G401 (cell line): ENCODE results near the gene ABCD4. TPM values are rescaled to one million over a fixed set of nuclear protein-coding genes. Genes with fewer than 3 reads are reported as not detected.

Experiments used
- DNase-seq: peaks from one replicate; pipeline ENCODE4 v3.0.0-alpha.2; 2015; ENCODE audit warnings: low spot score
- in situ Hi-C: cut with HindIII; loops from 2 replicates; pipeline ENCODE4 v1.10.0; 2016; ENCODE audit warnings: low sequenced_read_pairs, mixed read lengths
- total RNA-seq: library from RNA; depleted of rRNA; stranded (reverse); fragments of >200 nt; shearing (Covaris generic); gene quantifications from 2 replicates; pipeline ENCODE4 v1.2.3, GENCODE V29; 2014; rRNA removed

ABCD4 gene
- total RNA-seq, 1 experiment from 2014 or later = 30.6 TPM

- in situ Hi-C loops = no loop called here
- no peak for DNase-seq
Observed at GRCh38 chr14:74242021-74242779, 60.5 kb downstream of the ABCD4 start.

DNA sequence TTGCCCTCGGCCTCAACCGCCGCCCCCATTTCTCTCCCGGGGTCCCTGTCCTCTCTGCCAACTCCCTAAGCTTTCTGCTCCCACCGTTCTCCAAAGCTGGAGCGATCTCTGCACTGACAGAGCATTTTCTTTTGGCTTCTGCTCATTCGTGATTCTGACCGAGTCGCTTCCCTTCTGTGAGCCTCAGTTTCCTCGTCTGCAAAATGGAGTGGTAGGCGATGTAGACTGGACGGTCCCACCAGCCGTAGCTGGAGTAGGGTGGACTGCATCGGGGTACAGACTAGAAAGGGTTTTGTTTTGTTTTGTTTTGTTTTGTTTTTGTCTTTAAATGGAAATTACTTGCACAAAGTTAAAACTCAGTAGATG lies 61.1 kb downstream of the ABCD4 start:
- no peak for DNase-seq
- in situ Hi-C loops = no loop called here

DNA sequence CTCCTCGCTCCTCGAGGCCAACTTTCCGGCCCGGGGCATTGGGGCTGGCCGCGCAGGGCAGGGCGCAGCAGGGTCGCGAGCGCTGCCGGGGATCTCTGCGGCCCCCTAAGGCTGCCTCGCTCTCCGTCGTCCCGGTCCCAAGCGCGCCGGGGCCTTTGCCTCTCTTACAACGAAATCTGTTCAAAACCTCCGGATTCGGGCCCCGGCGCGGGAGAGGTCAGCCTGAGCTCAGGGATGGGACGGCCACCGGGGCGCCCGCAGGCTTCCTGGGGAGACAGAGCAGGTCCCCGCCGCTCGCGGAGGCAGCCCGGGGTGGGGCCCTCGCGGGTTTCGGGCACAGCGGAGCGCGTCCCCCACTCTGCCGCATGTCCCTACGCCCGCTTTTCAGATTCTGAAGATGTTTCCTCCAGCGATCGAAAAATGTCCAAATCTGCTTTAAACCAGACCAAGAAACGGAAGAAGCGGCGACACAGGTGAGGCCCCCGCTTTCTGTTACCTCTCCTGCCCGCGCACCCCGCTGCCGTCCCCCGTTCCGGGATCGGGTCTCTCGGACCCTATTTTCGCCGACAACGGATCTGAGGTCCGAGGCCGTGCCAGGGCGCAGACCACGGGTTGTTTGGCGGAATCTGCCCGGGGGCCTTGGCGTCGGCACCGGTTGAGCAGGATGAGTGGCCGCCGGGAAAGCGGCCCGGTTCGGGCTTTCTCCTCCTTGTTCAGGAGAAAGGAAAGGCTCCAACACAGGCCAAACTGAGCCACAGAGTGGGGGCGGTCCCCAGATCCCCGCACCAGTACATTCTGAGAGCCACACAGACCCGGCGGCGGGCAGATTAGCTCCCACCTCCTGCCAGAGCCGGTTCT lies 61.7 kb downstream of the ABCD4 start:
- DNase-seq = no peak

DNA sequence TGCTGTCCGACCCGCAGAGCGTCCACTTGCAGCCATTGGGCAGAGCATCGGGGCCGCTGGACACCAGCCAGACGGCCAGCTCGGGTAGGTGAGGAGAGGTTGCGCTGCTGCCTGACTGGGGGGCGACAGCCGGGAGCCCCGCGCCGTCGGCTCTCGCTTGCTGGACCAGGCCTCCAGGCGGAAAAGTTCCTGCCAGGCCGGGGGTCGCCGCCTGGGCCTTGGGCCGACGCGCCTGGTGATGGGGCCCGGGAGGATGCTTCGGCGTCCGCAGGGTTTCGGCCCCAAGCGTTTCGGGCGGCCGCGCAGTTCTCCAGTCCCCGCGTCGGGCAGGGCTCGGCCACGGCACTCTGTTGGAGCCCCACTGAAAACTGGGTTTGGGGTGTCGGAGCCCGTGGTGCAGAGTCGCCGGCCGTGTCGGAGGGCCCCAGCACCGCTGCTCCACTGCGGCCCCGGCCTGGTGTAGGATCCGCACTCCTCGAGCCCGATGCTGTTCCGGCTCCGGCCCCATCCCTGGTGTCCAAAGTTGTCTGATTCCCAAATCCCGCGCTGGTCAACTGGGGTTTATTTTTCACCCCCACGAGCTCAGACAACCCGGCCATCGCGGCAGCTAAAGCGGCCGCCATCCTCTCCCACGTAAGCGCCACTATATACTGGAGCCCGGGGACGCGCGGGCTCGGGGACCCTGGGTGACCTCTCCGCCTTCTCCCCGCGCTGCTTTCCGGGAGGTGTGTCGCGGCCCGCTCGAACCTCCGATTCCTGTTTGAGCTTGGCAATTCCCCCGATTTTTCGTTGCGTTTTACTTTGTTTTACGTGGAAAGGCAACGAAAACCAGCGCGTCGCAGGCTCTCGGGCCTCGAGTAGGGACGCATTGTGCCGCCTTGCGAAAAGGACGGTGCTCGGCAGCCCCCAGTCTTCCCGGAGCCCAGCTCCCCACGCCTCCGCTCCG lies 62.6 kb downstream of the ABCD4 start:
- in situ Hi-C loops = no loop called here
- DNase-seq = no peak

More for the DNA sequence above, 61.7 kb downstream of the ABCD4 start:
- in situ Hi-C loops = no loop called here

DNA sequence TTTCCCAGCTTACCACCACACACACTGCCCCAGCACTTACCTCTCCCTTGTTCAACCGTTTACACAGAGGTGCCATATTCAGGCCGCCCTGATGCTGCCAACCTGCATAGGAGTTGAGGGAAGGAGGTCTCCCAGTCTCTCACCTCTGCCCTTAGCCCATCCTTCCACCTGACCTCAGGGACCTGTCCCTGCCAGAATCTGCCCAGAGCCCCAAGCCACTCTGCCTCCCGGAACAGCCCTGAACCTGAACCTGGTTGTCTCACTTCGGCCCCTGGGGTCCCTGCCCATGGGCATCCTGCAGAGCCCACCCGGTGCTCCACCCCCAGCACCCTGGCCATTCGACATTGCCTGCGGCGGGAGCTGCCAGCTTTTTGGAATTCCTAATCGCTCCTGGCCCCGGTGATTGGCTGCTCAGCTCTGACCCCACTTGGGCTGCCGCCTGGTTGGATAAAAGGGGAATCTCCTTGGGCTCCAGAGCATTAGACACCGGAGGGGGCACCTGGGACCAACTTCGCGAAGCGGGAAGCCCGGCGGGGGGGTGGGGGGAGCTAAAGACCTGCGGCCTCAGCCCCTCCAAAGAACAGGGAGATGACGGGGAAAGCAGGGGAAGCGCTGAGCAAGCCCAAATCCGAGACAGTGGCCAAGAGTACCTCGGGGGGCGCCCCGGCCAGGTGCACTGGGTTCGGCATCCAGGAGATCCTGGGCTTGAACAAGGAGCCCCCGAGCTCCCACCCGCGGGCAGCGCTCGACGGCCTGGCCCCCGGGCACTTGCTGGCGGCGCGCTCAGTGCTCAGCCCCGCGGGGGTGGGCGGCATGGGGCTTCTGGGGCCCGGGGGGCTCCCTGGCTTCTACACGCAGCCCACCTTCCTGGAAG lies 63.5 kb downstream of the ABCD4 start, which contains the start of gene VSX2:
Gene VSX2, plus strand, starts transcription at position 476 of the 874 bp plus-strand sequence. Its CDS starts 113 bp downstream, at position 589.
- no peak for DNase-seq
- in situ Hi-C loops = no loop called here

GRCh38 chr14:74237441-74237840 lies 65.3 kb downstream of the ABCD4 start:
- DNase-seq = no peak
- in situ Hi-C loops = no loop called here

Other genes with a start within 250 kb of the ABCD4 start
- 20.3 and 35.6 TPM in 2 replicates for gene ALDH6A1, start 218.5 kb downstream of the ABCD4 start, total RNA-seq
- gene LIN52, start 218.0 kb downstream of the ABCD4 start, total RNA-seq = 12.9 and 22.4 TPM in 2 replicates
- not detected in 2 replicates for gene VSX2, start 63.5 kb downstream of the ABCD4 start, total RNA-seq
- 0.06 TPM in 1 of 2 replicates, not detected in the other for gene VRTN, start 45.5 kb upstream of the ABCD4 start, total RNA-seq
- gene SYNDIG1L, start 123.3 kb upstream of the ABCD4 start, total RNA-seq = not detected in 2 replicates
- 130 and 177 TPM in 2 replicates for gene NPC2, start 190.4 kb upstream of the ABCD4 start, total RNA-seq
- gene ISCA2, start 190.8 kb upstream of the ABCD4 start, total RNA-seq = 44.6 and 78.7 TPM in 2 replicates